Mucosa of rectum (tissue), 2 donors: Measurements from ENCODE around the gene NOTUM.

Source experiments
- H3K27ac ChIP-seq, 2 donors: one replicate each; pipeline ENCODE4 v1.7.0; 2013; ENCODE audit warnings: inconsistent platforms in 2 of 2, low read depth in 2 of 2, low read length in 2 of 2
- H3K27me3 ChIP-seq, 2 donors: one replicate each; pipeline ENCODE4 v1.7.0; 2013; ENCODE audit warnings: low read length in 2 of 2; ENCODE audit not compliant: control insufficient read depth in 2 of 2, insufficient read depth in 2 of 2
- H3K36me3 ChIP-seq, 2 donors: one replicate each; pipeline ENCODE4 v1.7.0; 2013; ENCODE audit warnings: low read length in 2 of 2; ENCODE audit not compliant: control insufficient read depth in 2 of 2, insufficient read depth in 2 of 2
- H3K4me1 ChIP-seq, 2 donors: one replicate each; pipeline ENCODE4 v1.7.0; 2013; ENCODE audit warnings: low read length in 2 of 2, mild to moderate bottlenecking in 1 of 2; ENCODE audit not compliant: control insufficient read depth in 2 of 2, insufficient read depth in 2 of 2
- H3K4me3 ChIP-seq, 2 donors: one replicate each; pipeline ENCODE4 v1.7.0; 2013; ENCODE audit warnings: low read length in 2 of 2
- H3K9ac ChIP-seq, 2 donors: one replicate each; pipeline ENCODE4 v1.7.0; 2013; ENCODE audit warnings: low read length in 2 of 2, low read depth in 1 of 2, mild to moderate bottlenecking in 1 of 2
- H3K9me3 ChIP-seq, 2 donors: one replicate each; pipeline ENCODE4 v1.7.0; 2013; ENCODE audit warnings: low read length in 2 of 2; ENCODE audit not compliant: control insufficient read depth in 2 of 2
- donor health status: healthy.
- donor health status: Normal muscosa, but diverticular disease.

The NOTUM gene

GRCh38 chr17:82003411-82004381 lies 42.7 kb upstream of the NOTUM start:
- Histone ChIP-seq H3K9me3 (no peaks in the 10 kb centered on the region), H3K9ac (no peak overlapping the region), H3K36me3 (no peaks in the 10 kb centered on the region), H3K27ac (no peak overlapping the region), H3K4me1 (no peaks in the 10 kb centered on the region), H3K27me3 (no peaks in the 10 kb centered on the region), H3K4me3 (no peak overlapping the region)

- Histone ChIP-seq H3K9me3 (no peaks in the 10 kb centered on the region), H3K4me1 (no peaks in the 10 kb centered on the region), H3K9ac (no peak overlapping the region), H3K27ac (no peak overlapping the region), H3K4me3 (no peak overlapping the region), H3K36me3 (peaks cover 0 to 2% of the 10 kb centered on the region in 2 donors), H3K27me3 (no peaks in the 10 kb centered on the region)
Measured at GRCh38 chr17:82001571-82002056, 40.6 kb upstream of the NOTUM start.

GRCh38 chr17:82000803-82001570 lies 40.0 kb upstream of the NOTUM start:
- no peaks in the 10 kb centered on the region for H3K4me1 ChIP-seq
- peaks cover 0 to 2% of the 10 kb centered on the region in 2 donors for H3K36me3 ChIP-seq
- H3K9me3 ChIP-seq: no peaks in the 10 kb centered on the region
- H3K9ac ChIP-seq: no peak overlapping the region
- no peak overlapping the region for H3K27ac ChIP-seq
- H3K27me3 ChIP-seq: no peaks in the 10 kb centered on the region
- no peak overlapping the region for H3K4me3 ChIP-seq

- Histone ChIP-seq H3K9me3 (no peaks in the 10 kb centered on the region), H3K4me1 (no peaks in the 10 kb centered on the region), H3K9ac (no peak overlapping the region), H3K27me3 (no peaks in the 10 kb centered on the region), H3K4me3 (no peak overlapping the region), H3K27ac (no peak overlapping the region), H3K36me3 (peaks cover 0 to 2% of the 10 kb centered on the region in 2 donors)
Measured at GRCh38 chr17:81999976-82000802, 39.2 kb upstream of the NOTUM start.

- Histone ChIP-seq H3K36me3 (peaks cover 0 to 2% of the 10 kb centered on the region in 2 donors), H3K4me1 (no peaks in the 10 kb centered on the region), H3K27ac (no peak overlapping the region), H3K9ac (no peak overlapping the region), H3K9me3 (no peaks in the 10 kb centered on the region), H3K27me3 (no peaks in the 10 kb centered on the region), H3K4me3 (no peak overlapping the region)
Measured at GRCh38 chr17:81999587-81999975, 38.6 kb upstream of the NOTUM start.

- H3K9ac ChIP-seq: no peak overlapping the region
- H3K27ac ChIP-seq: no peak overlapping the region
- H3K4me1 ChIP-seq: no peaks in the 10 kb centered on the region
- H3K36me3 ChIP-seq: peaks cover 0 to 2% of the 10 kb centered on the region in 2 donors
- no peak overlapping the region for H3K4me3 ChIP-seq
- H3K9me3 ChIP-seq: no peaks in the 10 kb centered on the region
- H3K27me3 ChIP-seq: no peaks in the 10 kb centered on the region
Measured at GRCh38 chr17:81998691-81999438, 37.9 kb upstream of the NOTUM start.

DNA sequence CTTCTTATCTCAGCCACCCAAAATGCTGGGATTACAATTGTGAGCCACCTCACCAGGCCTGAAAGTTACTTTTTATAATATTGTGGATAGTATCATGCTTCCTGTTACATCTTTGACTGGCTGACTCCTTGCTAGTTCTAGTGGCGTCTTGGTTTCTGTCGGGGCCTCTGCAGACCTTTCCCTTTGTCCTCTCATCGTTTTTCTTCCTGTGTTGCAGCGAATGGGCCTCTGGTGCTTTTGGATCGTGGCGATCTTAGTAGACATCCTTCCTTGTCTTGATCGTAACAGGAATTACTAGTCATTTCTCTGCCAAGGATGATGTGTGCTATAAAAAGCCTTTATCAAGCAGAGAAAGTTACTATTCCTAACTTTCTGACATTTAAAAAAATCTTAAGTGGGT lies 37.2 kb upstream of the NOTUM start:
- Histone ChIP-seq H3K9me3 (no peaks in the 10 kb centered on the region), H3K36me3 (peaks cover 0 to 2% of the 10 kb centered on the region in 2 donors), H3K4me3 (no peak overlapping the region)

GRCh38 chr17:81996757-81997441 lies 35.9 kb upstream of the NOTUM start:
- H3K4me3 ChIP-seq: no peak overlapping the region
- peaks cover 4 to 9% of the 10 kb centered on the region in 2 donors for H3K4me1 ChIP-seq

More for the DNA sequence above, 37.2 kb upstream of the NOTUM start:
- H3K4me1 ChIP-seq: no peaks in the 10 kb centered on the region
- H3K9ac ChIP-seq: no peak overlapping the region
- H3K27ac ChIP-seq: no peak overlapping the region
- no peaks in the 10 kb centered on the region for H3K27me3 ChIP-seq

More at GRCh38 chr17:81996757-81997441, 35.9 kb upstream of the NOTUM start:
- peaks cover 0 to 2% of the 10 kb centered on the region in 2 donors for H3K36me3 ChIP-seq
- H3K27me3 ChIP-seq: no peaks in the 10 kb centered on the region
- H3K9me3 ChIP-seq: no peaks in the 10 kb centered on the region
- no peak overlapping the region for H3K9ac ChIP-seq
- no peak overlapping the region for H3K27ac ChIP-seq
